HT-29 (cell line): ENCODE data around the gene OXNAD1. TPM values are rescaled to one million over a fixed set of nuclear protein-coding genes. Genes with fewer than 3 reads are reported as not detected.

Experiments used
- DNase-seq: peaks from one replicate; pipeline ENCODE4 v3.0.0-alpha.2; 2015; ENCODE audit warnings: low spot score
- total RNA-seq: library from RNA; depleted of rRNA; stranded (reverse); fragments of >200 nt; shearing (Covaris generic); gene quantifications from 2 replicates; pipeline ENCODE4 v1.2.3, GENCODE V29; 2014; rRNA removed

Gene OXNAD1
- 5.7 and 7.0 TPM in 2 replicates for total RNA-seq

GRCh38 chr3:16264708-16265454 is at the start of gene OXNAD1, which contains the start of gene DPH3:
OXNAD1 (plus strand) TSS chr3:16265212; CDS start chr3:16270953, 5,741 bp downstream.
DPH3 (minus strand) TSS chr3:16264943; CDS start chr3:16264876, 67 bp downstream.
- DNase-seq = peak; percentile 97

GRCh38 chr3:16216373-16216935 is 48.6 kb upstream of the OXNAD1 start:
- no peak for DNase-seq

- no peak for DNase-seq
Observed at GRCh38 chr3:16219777-16220176, 45.2 kb upstream of the OXNAD1 start.

- no peak for DNase-seq
Observed at GRCh38 chr3:16221990-16222389, 43.0 kb upstream of the OXNAD1 start.

DNA sequence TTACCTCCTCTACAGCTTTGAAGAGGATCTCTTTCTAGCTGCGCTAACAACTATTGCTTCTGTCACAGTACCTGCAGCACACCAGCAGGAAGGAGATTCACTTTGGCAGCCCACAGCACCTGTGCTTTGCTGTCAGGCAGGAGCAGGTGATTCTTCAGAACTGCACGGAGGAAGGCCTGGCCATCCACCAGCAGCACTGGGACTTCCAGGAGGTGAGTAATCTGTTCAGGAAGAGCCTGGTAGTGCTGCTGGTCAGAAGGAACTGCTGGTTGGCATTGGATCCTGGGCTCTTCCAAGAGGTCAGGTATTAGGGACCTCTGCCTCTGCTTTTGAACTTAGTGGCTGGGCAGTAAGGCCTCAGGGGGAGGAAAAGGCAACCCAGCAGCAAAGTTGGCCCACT is 42.5 kb upstream of the OXNAD1 start:
- DNase-seq = no peak

DNA sequence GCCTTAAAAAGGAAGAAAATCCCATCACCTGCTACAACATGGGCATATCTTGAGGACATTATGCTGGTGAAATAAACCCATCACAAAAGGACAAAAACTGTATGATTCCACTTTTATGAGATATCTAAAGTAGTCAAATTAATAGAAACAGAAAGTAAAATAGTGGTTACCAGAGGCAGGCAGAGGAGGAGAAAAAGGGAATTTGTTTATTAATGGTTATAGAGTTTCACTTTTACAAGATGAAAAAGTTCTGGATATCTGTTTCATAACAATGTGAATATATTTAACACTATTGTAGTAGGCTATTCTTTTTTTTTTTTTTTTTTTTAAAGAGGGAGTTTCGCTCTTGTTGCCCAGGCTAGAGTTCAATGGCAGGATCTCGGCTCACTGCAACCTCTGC is 40.7 kb upstream of the OXNAD1 start:
- DNase-seq = no peak

- no peak for DNase-seq
Observed at GRCh38 chr3:16227566-16227965, 37.4 kb upstream of the OXNAD1 start.

- no peak for DNase-seq
Observed at GRCh38 chr3:16229681-16230080, 35.3 kb upstream of the OXNAD1 start.

DNA sequence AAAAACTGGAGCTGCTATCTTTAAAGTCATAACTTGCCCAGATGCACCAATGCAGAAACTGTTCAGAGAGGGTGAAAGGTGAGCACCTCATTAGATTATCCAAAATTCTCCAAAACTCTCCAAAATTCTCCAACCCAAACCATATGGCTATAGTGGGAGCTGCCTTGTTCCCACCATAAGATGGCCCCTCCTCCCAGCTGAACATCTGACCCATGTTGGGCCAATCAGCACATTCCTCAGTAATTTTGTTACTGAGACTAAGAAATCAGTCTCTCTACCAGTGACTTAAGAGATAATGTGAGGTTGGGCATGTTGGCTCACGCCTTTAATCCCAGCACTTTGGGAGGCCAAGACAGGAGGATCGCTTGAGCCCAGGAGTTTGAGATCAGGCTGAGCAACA is 33.0 kb upstream of the OXNAD1 start:
- no peak for DNase-seq

DNA sequence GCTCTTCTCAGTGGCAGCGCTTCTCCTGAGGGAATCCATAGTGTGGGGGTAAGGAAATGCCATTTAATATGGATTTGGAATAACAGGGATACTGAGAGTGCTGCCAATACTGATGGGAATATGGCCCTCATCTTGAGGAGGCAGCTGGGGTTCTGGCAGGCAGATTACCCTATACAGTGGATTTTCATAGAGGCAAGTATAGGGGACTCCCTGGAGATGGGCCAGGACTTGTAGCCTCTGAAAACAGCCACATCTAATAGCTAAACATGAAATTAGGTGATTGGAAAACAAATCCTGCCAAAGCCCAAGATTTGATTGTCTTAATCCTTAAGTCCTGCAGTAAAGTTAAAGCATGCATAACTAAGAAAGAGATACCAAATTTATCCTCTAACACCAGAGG is 31.2 kb upstream of the OXNAD1 start:
- no peak for DNase-seq

DNA sequence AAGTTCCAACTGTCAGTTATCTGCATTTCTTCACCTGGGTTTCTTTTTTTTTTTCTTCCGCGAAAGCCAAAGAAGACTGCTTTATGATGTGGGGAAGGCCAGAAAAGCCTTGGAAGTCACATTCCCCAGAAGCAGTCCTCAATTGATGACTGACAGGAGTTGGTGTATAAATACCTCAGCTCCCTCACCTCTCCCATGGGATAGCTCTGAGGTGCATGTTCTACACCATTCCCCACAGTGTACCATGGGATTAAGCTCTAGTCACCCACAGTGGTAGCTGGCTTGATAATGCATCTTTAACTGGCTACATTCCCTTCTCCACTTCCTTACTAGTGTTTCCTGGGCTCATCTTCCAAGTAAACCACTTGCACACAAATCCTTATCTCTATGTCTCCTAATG is 30.7 kb upstream of the OXNAD1 start:
- DNase-seq = no peak

DNA sequence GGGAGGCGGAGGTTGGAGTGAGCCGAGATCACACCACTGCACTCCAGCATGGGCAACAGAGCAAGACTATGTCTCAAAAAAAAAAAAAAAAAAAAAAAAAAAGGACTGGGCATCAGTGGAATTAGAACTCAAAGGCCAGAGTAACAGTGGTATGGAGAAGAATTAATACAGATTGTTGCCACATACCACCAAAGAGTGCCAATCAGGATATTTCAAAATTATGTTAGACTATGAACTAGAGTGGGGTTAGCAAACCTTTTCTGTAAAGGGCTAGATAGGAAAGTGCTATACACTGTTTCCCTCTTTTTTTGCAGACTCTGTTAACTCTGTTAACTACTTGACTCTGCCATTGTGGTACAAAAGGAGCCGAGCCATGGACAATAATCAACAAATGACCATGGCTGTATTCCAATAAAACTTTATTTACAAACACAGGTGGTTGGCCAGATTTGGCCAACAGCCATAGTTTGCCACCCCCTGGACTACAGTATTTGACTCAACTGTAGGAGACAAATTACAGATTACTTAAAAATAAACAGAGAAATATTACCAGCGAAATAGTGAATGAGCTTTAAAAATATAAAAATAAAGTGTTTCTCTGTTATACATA is 28.9 kb upstream of the OXNAD1 start:
- no peak for DNase-seq

DNA sequence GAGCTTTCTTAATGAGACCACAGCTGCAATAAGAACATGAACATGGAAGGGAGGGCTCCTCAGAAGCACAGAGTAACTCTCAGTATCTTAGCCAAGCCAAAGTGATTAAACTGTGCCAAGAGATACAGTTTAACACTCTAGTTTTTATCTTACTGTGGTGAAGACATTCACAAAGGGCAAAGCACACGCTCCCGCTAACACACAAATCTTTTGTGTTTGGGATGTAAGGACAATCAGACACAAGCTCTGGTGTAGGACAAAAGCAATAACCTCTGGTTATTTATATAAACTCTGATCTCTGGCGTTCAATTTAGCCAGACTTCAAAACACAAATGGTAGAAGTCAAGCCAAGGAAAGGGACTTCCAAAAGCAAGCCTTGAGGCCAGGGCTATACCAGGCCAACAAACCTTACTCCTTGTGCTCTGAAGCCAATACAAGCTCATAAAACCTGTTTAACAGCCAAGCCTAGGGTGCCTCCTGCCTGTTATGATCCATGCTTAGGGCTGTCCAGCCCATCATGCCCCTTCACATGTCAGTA is 28.1 kb upstream of the OXNAD1 start:
- DNase-seq = no peak

- DNase-seq = no peak
Observed at GRCh38 chr3:16239086-16239770, 25.8 kb upstream of the OXNAD1 start.

GRCh38 chr3:16239780-16240179 is 25.2 kb upstream of the OXNAD1 start:
- no peak for DNase-seq

- no peak for DNase-seq
Observed at GRCh38 chr3:16240229-16241023, 24.6 kb upstream of the OXNAD1 start.

DNA sequence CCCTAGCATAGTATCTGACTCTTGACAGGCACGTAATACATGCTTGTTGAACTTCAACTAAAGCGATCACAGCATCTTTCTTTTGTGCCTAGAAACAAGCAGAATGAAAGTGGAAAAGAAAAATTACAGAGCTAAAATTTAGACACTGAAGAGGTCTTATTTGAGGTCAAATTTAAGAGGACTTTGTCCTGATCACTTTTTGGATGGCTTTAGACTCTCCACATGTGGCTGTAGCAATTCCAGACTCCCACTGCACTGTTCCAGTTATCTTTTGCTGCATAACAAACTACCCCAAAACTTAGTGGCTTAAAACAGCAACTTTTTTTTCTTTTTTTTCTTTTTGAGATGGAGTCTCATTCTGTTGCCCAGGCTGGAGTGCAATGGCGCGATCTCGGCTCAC is 23.8 kb upstream of the OXNAD1 start:
- DNase-seq = no peak

- DNase-seq = no peak
Observed at GRCh38 chr3:16242177-16242576, 22.8 kb upstream of the OXNAD1 start.

- no peak for DNase-seq
Observed at GRCh38 chr3:16243706-16244490, 21.1 kb upstream of the OXNAD1 start.

GRCh38 chr3:16245609-16246008 is 19.4 kb upstream of the OXNAD1 start:
- no peak for DNase-seq
